Common myeloid progenitor, CD34-positive (primary cell): Measurements from ENCODE around the gene TRIM4. TPM values are rescaled to one million over a fixed set of nuclear protein-coding genes. Genes with fewer than 3 reads are reported as not detected.
"Not testable (repeated sequence)": the region's sequence is repeated elsewhere in the genome, so short reads cannot be mapped to it uniquely, and the experiment has no call there.

ENCODE experiments used
- CTCF ChIA-PET: fragments of 350-600 bp; sonication (Branson Sonifier 250); formaldehyde crosslinking; loops from one replicate; lab custom pipeline; 2021; ENCODE audit warnings: antibody characterized with exemption; lab: Charles Lee
- POLR2A ChIA-PET: fragments of 350-600 bp; sonication (Branson Sonifier 250); formaldehyde crosslinking; loops from one replicate; lab custom pipeline; 2021; ENCODE audit warnings: antibody characterized with exemption; lab: Charles Lee
- DNase-seq, 3 donors: peaks; one replicate each; pipeline versions ENCODE4 v3.0.0 to v3.0.0-alpha.2; 2013
- H3K27ac ChIP-seq, 2 experiments: 1 replicate in 1 of 2; 2 replicates in 1 of 2; pipeline ENCODE4 v1.7.0; 2013; ENCODE audit warnings: inconsistent platforms in 2 of 2, low read length in 2 of 2, mild to moderate bottlenecking in 2 of 2, low read depth in 1 of 2, moderate library complexity in 1 of 2; ENCODE audit not compliant: severe bottlenecking in 2 of 2, insufficient read depth in 1 of 2, poor library complexity in 1 of 2
- H3K27me3 ChIP-seq, 5 experiments: replicated peaks in 2 of 5; 1 replicate in 3 of 5; 2 replicates in 2 of 5; pipeline versions ENCODE4 v1.6.1 to v1.7.0; 2013; ENCODE audit warnings: low read length in 4 of 5, mild to moderate bottlenecking in 2 of 5, moderate library complexity in 2 of 5, inconsistent platforms in 1 of 5; ENCODE audit not compliant: insufficient read depth in 5 of 5, control insufficient read depth in 4 of 5
- H3K36me3 ChIP-seq, 4 experiments: 1 replicate in 2 of 4; 2 replicates in 2 of 4; pipeline versions ENCODE4 v1.6.1 to v1.7.0; 2013; ENCODE audit warnings: low read length in 3 of 4, control low read depth in 1 of 4, mild to moderate bottlenecking in 1 of 4; ENCODE audit not compliant: control insufficient read depth in 4 of 4, insufficient read depth in 4 of 4
- H3K4me1 ChIP-seq, 4 experiments: 1 replicate in 3 of 4; 2 replicates in 1 of 4; pipeline versions ENCODE4 v1.6.1 to v1.7.1; 2013; ENCODE audit warnings: low read length in 3 of 4, mild to moderate bottlenecking in 3 of 4, control low read depth in 1 of 4, inconsistent platforms in 1 of 4, moderate library complexity in 1 of 4; ENCODE audit not compliant: control insufficient read depth in 4 of 4, insufficient read depth in 4 of 4; ENCODE audit errors: control extremely low read depth in 1 of 4
- H3K4me3 ChIP-seq, 7 experiments: 1 replicate in 4 of 7; 2 replicates in 3 of 7; pipeline versions ENCODE4 v1.5.1 to v1.7.0; 2013; ENCODE audit warnings: mild to moderate bottlenecking in 7 of 7, low read length in 6 of 7, moderate library complexity in 6 of 7, inconsistent platforms in 2 of 7, low read depth in 2 of 7, control low read depth in 1 of 7; ENCODE audit not compliant: insufficient read depth in 4 of 7, control insufficient read depth in 1 of 7; ENCODE audit errors: extremely low read depth in 1 of 7
- H3K9me3 ChIP-seq, 5 experiments: 1 replicate in 4 of 5; 2 replicates in 1 of 5; pipeline versions ENCODE4 v1.6.1 to v1.7.1; 2013; ENCODE audit warnings: low read length in 4 of 5, mild to moderate bottlenecking in 2 of 5, inconsistent platforms in 1 of 5, low read depth in 1 of 5, moderate library complexity in 1 of 5; ENCODE audit not compliant: control insufficient read depth in 4 of 5, insufficient read depth in 2 of 5; ENCODE audit errors: control extremely low read depth in 1 of 5
- WGBS: methylation state at CpG from one replicate; pipeline ENCODE4 v1.1.5; 2013; ENCODE audit not compliant: insufficient coverage; 5-methylcytosine and 5-hydroxymethylcytosine counted together
- polyA plus RNA-seq: library from polyadenylated mRNA; unstranded; fragments of 120-200 nt; gene quantifications from one replicate; pipeline ENCODE4 v1.2.1, GENCODE V29; 2013

TRIM4 gene
- polyA plus RNA-seq, result 28.5 TPM

GRCh38 chr7:99918959-99919813 is at the start of gene TRIM4:
TSS of gene TRIM4 (minus strand) at chr7:99919530. CDS start at chr7:99919401, 129 bp downstream.
- ChIA-PET CTCF (interaction anchor here (0.6 to 13.3 kb wide), 13 partner anchors 9 to 415 kb away, joined by 3 to 213 read pairs (median 5); partner anchors contain the start of genes GJC3 and ZKSCAN5), POLR2A (interaction anchor here (0.6 to 1.2 kb wide), 6 partner anchors 86 to 1983 kb away, joined by 3 to 5 read pairs (median 3); partner anchors contain the start of genes MCM7 and ZKSCAN5)
- Histone ChIP-seq H3K27me3 (no peaks in the 10 kb centered on the region), H3K27ac (peak within 1 kb of the TSS; percentile 77 to 90), H3K4me1 (peaks cover 11 to 33% (median 16%) of the 10 kb centered on the region in 4 experiments), H3K9me3 (peaks cover 0 to 5% (median 0%) of the 10 kb centered on the region in 5 experiments), H3K36me3 (peaks cover 4 to 29% (median 14%) of the 10 kb centered on the region in 4 experiments), H3K4me3 (peak within 1 kb of the TSS; percentile 62 to 96 (median 86))
- WGBS, result 0% methylated on average over 80 of the region's 81 CpGs
- peak; percentile 86 to 95 (median 94) for DNase-seq

GRCh38 chr7:99958564-99959227 is 39.4 kb upstream of the TRIM4 start:
- DNase-seq, result no peak
- ChIA-PET CTCF (no interaction called here), POLR2A (no interaction called here)
- Histone ChIP-seq H3K27me3 (peaks cover 4 to 65% (median 33%) of the 10 kb centered on the region in 5 experiments), H3K4me1 (peaks cover 0 to 4% (median 0%) of the 10 kb centered on the region in 4 experiments), H3K36me3 (no peaks in the 10 kb centered on the region), H3K4me3 (no peak overlapping the region), H3K9me3 (no peaks in the 10 kb centered on the region), H3K27ac (no peak overlapping the region)
- WGBS, result 80% methylated on average over 1 of the region's 9 CpGs

DNA sequence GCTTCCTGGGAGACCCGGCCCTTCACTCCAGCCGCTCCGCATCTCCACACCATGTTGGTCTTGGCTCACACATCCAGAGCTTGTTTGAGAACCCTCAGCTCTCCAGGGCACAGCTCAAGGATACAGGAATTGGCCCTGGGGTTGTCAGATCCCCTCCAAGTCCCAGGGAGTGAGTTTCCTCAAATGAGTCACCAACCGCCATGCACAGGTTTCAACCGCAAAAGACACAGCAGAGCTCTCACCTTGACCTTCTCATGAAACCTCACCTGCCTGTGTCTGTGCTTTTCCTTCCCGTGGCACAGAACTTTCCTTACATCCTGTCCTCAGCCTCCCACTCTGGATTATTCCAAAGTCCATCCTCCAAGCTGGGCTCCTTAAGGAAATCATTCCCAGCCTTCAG is 35.9 kb upstream of the TRIM4 start:
- DNase-seq, result no peak
- peaks cover 0 to 9% (median 3%) of the 10 kb centered on the region in 5 experiments for H3K9me3 ChIP-seq
- ChIA-PET POLR2A (no interaction called here), CTCF (interaction anchor here (1.0 to 1.7 kb wide), 5 partner anchors 12 to 98 kb away, joined by 3 to 5 read pairs (median 3); no protein-coding TSS in a partner anchor)
- H3K27ac ChIP-seq, result no peak overlapping the region
- H3K4me3 ChIP-seq, result no peak overlapping the region
- peaks cover 2 to 34% (median 18%) of the 10 kb centered on the region in 5 experiments for H3K27me3 ChIP-seq
- WGBS, result 90% methylated on average over 6 of the region's 6 CpGs
- no peaks in the 10 kb centered on the region for H3K36me3 ChIP-seq
- peaks cover 0 to 5% (median 0%) of the 10 kb centered on the region in 4 experiments for H3K4me1 ChIP-seq

DNA sequence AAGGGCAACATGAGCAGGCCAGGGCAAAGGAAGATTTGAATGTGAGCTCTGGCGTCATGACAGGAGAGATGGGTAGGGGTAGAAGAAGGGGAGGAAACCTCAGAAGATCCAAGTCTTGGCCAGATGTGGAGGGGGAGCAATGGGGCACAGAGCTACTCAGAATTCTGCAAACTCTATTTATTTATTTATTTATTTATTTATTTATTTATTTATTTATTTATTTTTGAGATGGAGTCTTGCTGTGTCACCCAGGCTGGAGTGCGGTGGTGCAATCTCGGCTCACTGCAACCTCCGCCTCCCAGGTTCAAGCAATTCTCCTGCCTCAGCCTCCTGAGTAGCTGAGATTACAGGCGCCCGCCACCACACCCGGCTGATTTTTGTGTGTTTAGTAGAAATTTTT is 35.3 kb upstream of the TRIM4 start:
- CTCF ChIA-PET, result interaction anchor here (1.6 to 1.7 kb wide), 2 partner anchors 41 to 99 kb away, joined by 3 to 5 read pairs; no protein-coding TSS in a partner anchor

DNA sequence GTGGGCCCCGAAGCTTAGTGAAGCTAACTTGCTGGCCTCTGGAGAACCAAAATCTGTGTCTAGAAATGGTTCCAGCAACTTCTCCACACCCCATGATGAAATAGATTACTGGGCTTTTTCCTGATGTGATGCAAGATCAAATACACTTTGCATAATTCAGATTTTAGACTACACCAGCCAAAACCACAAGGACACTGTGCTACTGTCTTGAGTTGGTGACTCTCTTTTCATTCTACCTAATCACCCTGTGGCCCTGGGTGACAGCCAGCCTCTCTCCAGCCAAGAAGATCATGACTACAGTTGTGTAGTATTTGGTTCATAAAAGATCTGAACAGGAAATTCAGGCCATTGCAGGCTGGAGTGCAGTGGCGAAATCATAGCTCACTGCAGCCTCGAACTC is 34.3 kb upstream of the TRIM4 start:
- H3K36me3 ChIP-seq, result no peaks in the 10 kb centered on the region
- ChIA-PET POLR2A (no interaction called here), CTCF (interaction anchor here (1.0 to 3.0 kb wide), 3 partner anchors 14 to 99 kb away, joined by 3 to 8 read pairs (median 4); no protein-coding TSS in a partner anchor)

More for the DNA sequence above, 35.3 kb upstream of the TRIM4 start:
- H3K27ac ChIP-seq, H3K9me3 ChIP-seq, DNase-seq, H3K36me3 ChIP-seq, POLR2A ChIA-PET, H3K4me3 ChIP-seq, H3K4me1 ChIP-seq: not testable (repeated sequence)
- 100% methylated on average over 1 of the region's 7 CpGs for WGBS
- peaks cover 0 to 27% (median 14%) of the 10 kb centered on the region in 5 experiments for H3K27me3 ChIP-seq

DNA sequence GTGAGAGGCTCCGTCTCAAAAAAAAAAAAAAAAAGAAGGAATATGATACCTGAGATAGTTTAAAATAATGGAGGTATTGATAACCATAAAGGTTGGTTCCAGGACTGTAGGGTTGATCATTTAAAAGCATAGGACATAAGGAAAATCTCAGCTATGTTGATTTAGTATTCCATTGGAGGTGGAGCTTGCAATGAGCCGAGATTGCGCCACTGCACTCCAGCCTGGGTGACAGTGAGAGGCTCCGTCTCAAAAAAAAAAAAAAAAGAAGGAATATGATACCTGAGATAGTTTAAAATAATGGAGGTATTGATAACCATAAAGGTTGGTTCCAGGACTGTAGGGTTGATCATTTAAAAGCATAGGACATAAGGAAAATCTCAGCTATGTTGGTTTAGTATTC is 33.3 kb upstream of the TRIM4 start:
- H3K36me3 ChIP-seq, H3K4me3 ChIP-seq, H3K9me3 ChIP-seq, H3K27ac ChIP-seq, H3K4me1 ChIP-seq, POLR2A ChIA-PET, DNase-seq, H3K27me3 ChIP-seq: not testable (repeated sequence)
- CTCF ChIA-PET, result interaction anchor here (0.6 to 3.0 kb wide), 3 partner anchors 15 to 39 kb away, joined by 4 to 8 read pairs (median 7); no protein-coding TSS in a partner anchor
- WGBS, result no CpG with 5 or more reads among the region's 4 CpGs

More for the DNA sequence above, 34.3 kb upstream of the TRIM4 start:
- H3K4me3 ChIP-seq, result no peak overlapping the region
- WGBS, result 100% methylated on average over 3 of the region's 3 CpGs
- H3K27ac ChIP-seq, result no peak overlapping the region
- H3K9me3 ChIP-seq, result peaks cover 0 to 9% (median 3%) of the 10 kb centered on the region in 5 experiments
- peaks cover 0 to 5% (median 0%) of the 10 kb centered on the region in 4 experiments for H3K4me1 ChIP-seq
- peaks cover 0 to 18% (median 5%) of the 10 kb centered on the region in 5 experiments for H3K27me3 ChIP-seq
- DNase-seq, result peak in 2 of 3 donors; percentile 15
